Erythroblast (primary cell): ENCODE measurements around the gene P2RX6.

ENCODE experiments used
- GATA1 ChIP-seq: IDR thresholded peaks from 2 replicates; pipeline ENCODE4 v1.6.1; 2011; ENCODE audit warnings: low read depth, mild to moderate bottlenecking, control low read depth, low read length, moderate library complexity
- POLR2A ChIP-seq: IDR thresholded peaks from 2 replicates; pipeline ENCODE4 v1.6.1; 2011; ENCODE audit warnings: mild to moderate bottlenecking, low read length

DNA sequence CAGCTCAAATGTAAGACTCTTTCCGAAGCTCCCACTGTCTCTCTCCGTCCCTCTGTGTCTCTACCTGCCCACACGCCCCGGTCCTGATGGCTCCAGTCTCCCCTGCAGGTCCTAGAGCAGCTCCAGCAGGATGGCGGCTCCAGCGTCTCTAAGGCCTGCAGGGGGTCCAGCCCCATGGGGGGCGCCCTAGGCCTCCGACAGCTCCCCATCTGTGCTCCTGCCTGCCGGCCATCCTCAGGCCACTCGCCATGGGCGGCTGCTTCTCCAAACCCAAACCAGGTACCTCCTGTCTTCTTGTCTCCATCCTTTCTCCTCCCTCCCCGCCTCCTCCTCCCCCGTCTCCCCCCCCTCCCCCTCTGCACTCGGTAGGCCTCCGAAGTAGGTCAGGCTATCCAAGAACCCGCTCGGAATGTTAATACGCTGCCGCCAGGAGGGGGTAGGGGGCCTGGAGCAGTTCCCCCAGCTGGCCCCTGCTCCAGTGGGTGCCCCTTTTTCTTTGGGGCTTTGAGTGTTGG is 47.2 kb upstream of the P2RX6 start:
- TF ChIP-seq POLR2A (no peak), GATA1 (no peak)
